RCC 7860 (cell line): ENCODE results near the gene CAMKMT.

Experiments used
- DNase-seq: peaks from one replicate; pipeline ENCODE4 v3.0.0-alpha.2; 2015; ENCODE audit warnings: low spot score
- FAIRE-seq: peaks from 2 replicates; lab custom pipeline; 2012; peaks lifted over from hg19 to GRCh38; lab: Jason Lieb, UNC

Gene CAMKMT

GRCh38 chr2:44680983-44681531 is 319.3 kb downstream of the CAMKMT start:
- FAIRE-seq (no peak), DNase-seq (no peak)

- DNase-seq (no peak), FAIRE-seq (no peak)
These were observed 320.7 kb downstream of the CAMKMT start for GRCh38 chr2:44682459-44682858.

GRCh38 chr2:44684559-44684958 is 322.8 kb downstream of the CAMKMT start:
- FAIRE-seq: no peak

GRCh38 chr2:44686561-44686960 is 324.8 kb downstream of the CAMKMT start:
- DNase-seq (peak; percentile 62), FAIRE-seq (peak; percentile 89)

More at GRCh38 chr2:44684559-44684958, 322.8 kb downstream of the CAMKMT start:
- no peak for DNase-seq

- FAIRE-seq (no peak), DNase-seq (no peak)
These were observed 326.1 kb downstream of the CAMKMT start for GRCh38 chr2:44687686-44688455.

GRCh38 chr2:44688456-44689124 is 326.8 kb downstream of the CAMKMT start:
- no peak for FAIRE-seq
- no peak for DNase-seq

- no peak for DNase-seq
- FAIRE-seq: no peak
These were observed 327.8 kb downstream of the CAMKMT start for GRCh38 chr2:44689516-44689915.

GRCh38 chr2:44691174-44691785 is 329.5 kb downstream of the CAMKMT start:
- DNase-seq: no peak
- no peak for FAIRE-seq

- FAIRE-seq (no peak), DNase-seq (no peak)
These were observed 331.1 kb downstream of the CAMKMT start for GRCh38 chr2:44692821-44693220.

- FAIRE-seq (no peak), DNase-seq (no peak)
These were observed 339.1 kb downstream of the CAMKMT start for GRCh38 chr2:44700824-44701223.

GRCh38 chr2:44705356-44705755 is 343.6 kb downstream of the CAMKMT start:
- no peak for DNase-seq
- FAIRE-seq: no peak

GRCh38 chr2:44705876-44706480 is 344.2 kb downstream of the CAMKMT start:
- DNase-seq (no peak), FAIRE-seq (no peak)

GRCh38 chr2:44706681-44707553 is 345.2 kb downstream of the CAMKMT start:
- DNase-seq: no peak

GRCh38 chr2:44707945-44708660 is 346.4 kb downstream of the CAMKMT start:
- FAIRE-seq (no peak), DNase-seq (no peak)

More at GRCh38 chr2:44706681-44707553, 345.2 kb downstream of the CAMKMT start:
- no peak for FAIRE-seq

- DNase-seq: no peak
- FAIRE-seq: no peak
These were observed 346.9 kb downstream of the CAMKMT start for GRCh38 chr2:44708661-44709000.

GRCh38 chr2:44713170-44713569 is 351.4 kb downstream of the CAMKMT start:
- FAIRE-seq: no peak
- no peak for DNase-seq

GRCh38 chr2:44715671-44716081 is 353.9 kb downstream of the CAMKMT start:
- peak; percentile 9 for DNase-seq
- no peak for FAIRE-seq

- no peak for FAIRE-seq
- DNase-seq: no peak
These were observed 354.4 kb downstream of the CAMKMT start for GRCh38 chr2:44716131-44716530.

- DNase-seq (no peak), FAIRE-seq (no peak)
These were observed 356.7 kb downstream of the CAMKMT start for GRCh38 chr2:44718431-44718830.

GRCh38 chr2:44719562-44719961 is 357.8 kb downstream of the CAMKMT start:
- DNase-seq (no peak), FAIRE-seq (no peak)
